Caco-2 (cell line): ENCODE data around the gene NAP1L4. TPM values are rescaled to one million over a fixed set of nuclear protein-coding genes. Genes with fewer than 3 reads are reported as not detected.

Source experiments
- BruUV-seq: library from RNA; stranded (reverse); fragments of 400-500 nt; replicated peaks from 2 replicates; lab custom pipeline; 2021; lab: Mats Ljungman, UMichigan
- CTCF ChIA-PET: fragments of 300-600 bp; sonication (Branson Sonifier 250); formaldehyde crosslinking; loops from one replicate; lab custom pipeline; 2022; ENCODE audit warnings: antibody characterized with exemption; lab: Charles Lee
- POLR2A ChIA-PET: fragments of 300-600 bp; sonication (Branson Sonifier 250); formaldehyde crosslinking; loops from one replicate; lab custom pipeline; 2022; ENCODE audit warnings: antibody characterized with exemption; lab: Charles Lee
- DNase-seq, 2 experiments: peaks; one replicate each; pipeline versions ENCODE4 v3.0.0 to v3.0.0-alpha.2; 2020 to 2022
- H3K27me3 ChIP-seq: replicated peaks from 2 replicates; pipeline ENCODE4 v1.6.0; 2011; ENCODE audit warnings: low read length; ENCODE audit not compliant: control insufficient read depth, insufficient read depth
- H3K36me3 ChIP-seq: 2 replicates; pipeline ENCODE4 v1.5.1; 2011; ENCODE audit warnings: low read length; ENCODE audit not compliant: control insufficient read depth, insufficient read depth
- H3K4me1 ChIP-seq: fragments of 250-450 bp; sonication (Bioruptor Pico); 2 replicates; pipeline ENCODE4 v1.5.1; 2020; ENCODE audit warnings: mild to moderate bottlenecking
- H3K4me3 ChIP-seq: 2 replicates; pipeline ENCODE4 v1.5.1; 2011; ENCODE audit warnings: low read depth, mild to moderate bottlenecking, control low read depth, low read length
- H3K9me3 ChIP-seq: fragments of 250-450 bp; sonication (Bioruptor Pico); 2 replicates; pipeline ENCODE4 v1.5.1; 2020; ENCODE audit warnings: mild to moderate bottlenecking, moderate library complexity
- H3K27ac Mint-ChIP-seq: one replicate; pipeline ENCODE4 v1.8.0; 2022; ENCODE audit warnings: mixed read lengths; ENCODE audit not compliant: unreplicated experiment
- H3K27me3 Mint-ChIP-seq: one replicate; pipeline ENCODE4 v1.8.0; 2022; ENCODE audit warnings: mixed read lengths; ENCODE audit not compliant: insufficient read depth, unreplicated experiment
- H3K36me3 Mint-ChIP-seq: one replicate; pipeline ENCODE4 v1.8.0; 2022; ENCODE audit warnings: mild to moderate bottlenecking, mixed read lengths; ENCODE audit not compliant: insufficient read depth, unreplicated experiment
- H3K4me1 Mint-ChIP-seq: one replicate; pipeline ENCODE4 v1.8.0; 2022; ENCODE audit warnings: low read depth, mixed read lengths; ENCODE audit not compliant: unreplicated experiment
- H3K4me3 Mint-ChIP-seq: one replicate; pipeline ENCODE4 v1.8.0; 2022; ENCODE audit warnings: mild to moderate bottlenecking, moderate library complexity, mixed read lengths; ENCODE audit not compliant: unreplicated experiment
- H3K9me3 Mint-ChIP-seq: one replicate; pipeline ENCODE4 v1.8.0; 2022; ENCODE audit warnings: mixed read lengths; ENCODE audit not compliant: unreplicated experiment
- CTCF ChIP-seq, 2 experiments: fragments of 200-600 bp in 1 of 2; IDR thresholded peaks; 1 replicate in 1 of 2; 2 replicates in 1 of 2; pipeline versions ENCODE4 v1.5.1 to v1.8.0; 2011 to 2022; ENCODE audit warnings: antibody characterized with exemption in 1 of 2, control low read depth in 1 of 2, inconsistent platforms in 1 of 2, low read depth in 1 of 2, low read length in 1 of 2, mild to moderate bottlenecking in 1 of 2, moderate library complexity in 1 of 2; ENCODE audit not compliant: insufficient read depth in 1 of 2, severe bottlenecking in 1 of 2, unreplicated experiment in 1 of 2
- intact Hi-C: fragments of 100-400 bp; cut with micrococcal nuclease; formaldehyde crosslinking; loops from one replicate; pipeline ENCODE4 v1.10.0; 2022; ENCODE audit not compliant: unreplicated experiment
- total RNA-seq: library from RNA; stranded (reverse); gene quantifications from 2 replicates; pipeline ENCODE4 v1.2.3, GENCODE V29; 2022

The NAP1L4 gene
- total RNA-seq, 1 experiment from 2014 or later = 215 TPM

- Mint-ChIP-seq H3K4me3 (no peak overlapping the region), H3K36me3 (peaks cover 28% of the 10 kb centered on the region), H3K27me3 (no peaks in the 10 kb centered on the region), H3K9me3 (no peaks in the 10 kb centered on the region), H3K27ac (no peak overlapping the region), H3K4me1 (peaks cover 17% of the 10 kb centered on the region)
- no TSS peak for BruUV-seq
- CTCF ChIA-PET = no interaction called here
- Histone ChIP-seq H3K9me3 (no peaks in the 10 kb centered on the region), H3K36me3 (no peaks in the 10 kb centered on the region), H3K27me3 (no peaks in the 10 kb centered on the region), H3K4me3 (no peak overlapping the region), H3K4me1 (peaks cover 33% of the 10 kb centered on the region)
- no peak for TF ChIP-seq CTCF (IDR thresholded peaks at IDR 0.05; ENCODE audit: insufficient read depth in 1 of 2, low read depth in 1 of 2, low read length in 1 of 2, severe bottlenecking in 1 of 2, unreplicated experiment in 1 of 2)
- DNase-seq = no peak
- intact Hi-C loops = loop anchor here (10.0 kb wide), 1 partner anchor 711 kb away; no protein-coding TSS in a partner anchor
- POLR2A ChIA-PET = interaction anchor here (1.2 kb wide), 1 partner anchor 13 kb away, joined by 4 read pairs; a partner anchor contains a TSS
Observed at GRCh38 chr11:2915473-2915872, 76.7 kb downstream of the NAP1L4 start.

- Mint-ChIP-seq H3K36me3 (peaks cover 27% of the 10 kb centered on the region), H3K9me3 (no peaks in the 10 kb centered on the region), H3K27me3 (no peaks in the 10 kb centered on the region), H3K27ac (no peak overlapping the region), H3K4me3 (no peak overlapping the region), H3K4me1 (peaks cover 22% of the 10 kb centered on the region)
- TF ChIP-seq CTCF (IDR thresholded peaks at IDR 0.05; ENCODE audit: insufficient read depth in 1 of 2, low read depth in 1 of 2, low read length in 1 of 2, severe bottlenecking in 1 of 2, unreplicated experiment in 1 of 2) = no peak
- Histone ChIP-seq H3K27me3 (no peaks in the 10 kb centered on the region), H3K9me3 (no peaks in the 10 kb centered on the region), H3K36me3 (no peaks in the 10 kb centered on the region), H3K4me1 (peaks cover 33% of the 10 kb centered on the region), H3K4me3 (no peak overlapping the region)
- DNase-seq = no peak
- BruUV-seq = no TSS peak
- CTCF ChIA-PET = no interaction called here
- intact Hi-C loops = loop anchor here (10.0 kb wide), 1 partner anchor 710 kb away; no protein-coding TSS in a partner anchor
- POLR2A ChIA-PET = no interaction called here
Observed at GRCh38 chr11:2914455-2915195, 77.5 kb downstream of the NAP1L4 start.

- H3K4me3 Mint-ChIP-seq = no peak overlapping the region
- CTCF ChIA-PET = no interaction called here
- H3K27me3 ChIP-seq = no peaks in the 10 kb centered on the region
- no peaks in the 10 kb centered on the region for H3K36me3 ChIP-seq
- no TSS peak for BruUV-seq
- POLR2A ChIA-PET = no interaction called here
- no peaks in the 10 kb centered on the region for H3K9me3 Mint-ChIP-seq
- intact Hi-C loops = loop anchor here (10.0 kb wide), 1 partner anchor 709 kb away; no protein-coding TSS in a partner anchor
- H3K27me3 Mint-ChIP-seq = no peaks in the 10 kb centered on the region
- no peak overlapping the region for H3K4me3 ChIP-seq
- no peaks in the 10 kb centered on the region for H3K9me3 ChIP-seq
- peak overlapping the region; percentile 80 for H3K27ac Mint-ChIP-seq
- H3K4me1 Mint-ChIP-seq = peaks cover 22% of the 10 kb centered on the region
- TF ChIP-seq CTCF (IDR thresholded peaks at IDR 0.05; ENCODE audit: insufficient read depth in 1 of 2, low read depth in 1 of 2, low read length in 1 of 2, severe bottlenecking in 1 of 2, unreplicated experiment in 1 of 2) = no peak
- peaks cover 33% of the 10 kb centered on the region for H3K4me1 ChIP-seq
- no peak for DNase-seq
- H3K36me3 Mint-ChIP-seq = peaks cover 19% of the 10 kb centered on the region
Observed at GRCh38 chr11:2913776-2914175, 78.4 kb downstream of the NAP1L4 start.
